Ovary (tissue), 3 donors: ENCODE measurements around the gene DIS3L2.

Source experiments
- CTCF ChIP-seq, 3 donors: fragments of 450-650 bp in 2 of 3; fragments of 200-600 bp in 1 of 3; IDR thresholded peaks; one replicate each; pipeline versions ENCODE4 v1.5.1 to v1.8.0; 2016 to 2022; ENCODE audit warnings: antibody characterized with exemption in 3 of 3, mild to moderate bottlenecking in 1 of 3
- POLR2A ChIP-seq: fragments of 450-650 bp; IDR thresholded peaks from one replicate; pipeline ENCODE4 v1.6.1; 2017; ENCODE audit warnings: antibody characterized with exemption, mild to moderate bottlenecking, moderate library complexity
- donor health status: DM: no; HTN: no; CAD: no.

- TF ChIP-seq CTCF (IDR thresholded peaks at IDR 0.05) = no peak
- TF ChIP-seq POLR2A = no peak
Measured at GRCh38 chr2:232369126-232369951, 407.8 kb downstream of the DIS3L2 start.
